Peyer's patch (tissue), 4 donors: ENCODE measurements around the gene KRTAP5-10.
"Not testable (repeated sequence)": the region's sequence is repeated elsewhere in the genome, so short reads cannot be mapped to it uniquely, and the experiment has no call there.

Source experiments
- CTCF ChIP-seq, 6 experiments: fragments of 450-650 bp in 4 of 6; fragments of 200-600 bp in 2 of 6; sonication (generic) in 1 of 6; IDR thresholded peaks; one replicate each; pipeline ENCODE4 v1.5.1; 2017 to 2019; ENCODE audit warnings: antibody characterized with exemption in 6 of 6, mild to moderate bottlenecking in 3 of 6, moderate library complexity in 1 of 6
- POLR2A ChIP-seq, 2 donors: fragments of 450-650 bp; IDR thresholded peaks; one replicate each; pipeline ENCODE4 v1.5.1; 2017; ENCODE audit warnings: antibody characterized with exemption in 2 of 2, mild to moderate bottlenecking in 2 of 2, moderate library complexity in 2 of 2

- not testable (repeated sequence) for TF ChIP-seq CTCF, POLR2A (IDR thresholded peaks at IDR 0.05)
These were observed 20.3 kb downstream of the KRTAP5-10 start for GRCh38 chr11:71585673-71586072.
